GM12872 (cell line): ENCODE measurements around the gene IGF2BP3.

Experiments
- CTCF ChIP-seq: IDR thresholded peaks from 3 replicates; pipeline ENCODE4 v1.5.1; 2011; ENCODE audit warnings: low read depth, mild to moderate bottlenecking, low read length, moderate library complexity; ENCODE audit not compliant: insufficient read depth

Gene IGF2BP3

GRCh38 chr7:23474094-23474828 lies 4.0 kb upstream of the IGF2BP3 start:
- no peak for TF ChIP-seq CTCF

GRCh38 chr7:23473844-23474093 lies 3.5 kb upstream of the IGF2BP3 start:
- no peak for TF ChIP-seq CTCF

GRCh38 chr7:23472956-23473843 lies 2.9 kb upstream of the IGF2BP3 start:
- TF ChIP-seq CTCF, result no peak

- no peak for TF ChIP-seq CTCF
Observed at GRCh38 chr7:23472556-23472955, 2.3 kb upstream of the IGF2BP3 start.

GRCh38 chr7:23472046-23472445 lies 1.8 kb upstream of the IGF2BP3 start:
- TF ChIP-seq CTCF, result no peak

GRCh38 chr7:23471106-23471859 lies 992 bp upstream of the IGF2BP3 start:
- TF ChIP-seq CTCF, result no peak

- TF ChIP-seq CTCF, result no peak
Observed at GRCh38 chr7:23469961-23470250, 385 bp downstream of the IGF2BP3 start.
